Measurements from ENCODE around the gene ARHGEF38.

ARHGEF38 gene

GRCh38 chr4:105599932-105600655 is 47.7 kb downstream of the ARHGEF38 start:
- no peak overlapping the region for H4K91ac ChIP-seq (ENCODE audit: low read depth, low read length)
- H3K36me3 ChIP-seq (ENCODE audit: control insufficient read depth in 1 of 2, insufficient read depth in 2 of 2, low read length in 2 of 2): no peaks in the 10 kb centered on the region
- H4K12ac ChIP-seq (ENCODE audit: low read depth, low read length): no peak overlapping the region
- no peak overlapping the region for H3K27ac ChIP-seq (ENCODE audit: low read depth, low read length)
- WGBS (ENCODE audit: extremely low coverage, insufficient coverage, insufficient read length): no CpG with 5 or more reads among the region's 3 CpGs
- H2AK5ac ChIP-seq (ENCODE audit: low read length): no peak overlapping the region
- no peak overlapping the region for H2BK120ac ChIP-seq (ENCODE audit: insufficient read depth, low read length, poor library complexity)
- no peak overlapping the region for H3K4ac ChIP-seq (ENCODE audit: low read depth, low read length)
- H2BK5ac ChIP-seq (ENCODE audit: low read depth, low read length, poor library complexity): no peak overlapping the region
- H2BK12ac ChIP-seq (ENCODE audit: low read length): no peak overlapping the region
- H3K9ac ChIP-seq (ENCODE audit: low read length): no peak overlapping the region
- no peak overlapping the region for H3K14ac ChIP-seq (ENCODE audit: low read length)
- H3K9me3 ChIP-seq (ENCODE audit: insufficient read depth, low read depth, low read length): no peaks in the 10 kb centered on the region
- no peaks in the 10 kb centered on the region for H3K27me3 ChIP-seq (ENCODE audit: insufficient read depth, low read length)
- no peak overlapping the region for H3K23ac ChIP-seq (ENCODE audit: low read length)
- no peaks in the 10 kb centered on the region for H3K79me2 ChIP-seq (ENCODE audit: control insufficient read depth, insufficient read depth, low read length, poor library complexity)
- no peak overlapping the region for H2AFZ ChIP-seq (ENCODE audit: insufficient read depth, low read length, poor library complexity)
- DNase-seq: no peak
- no peaks in the 10 kb centered on the region for H3K79me1 ChIP-seq (ENCODE audit: low read length)
- H3K4me3 ChIP-seq (ENCODE audit: low read depth, low read length): no peak overlapping the region
- no peak overlapping the region for H4K8ac ChIP-seq (ENCODE audit: low read depth, low read length)
- no peak overlapping the region for H3K4me2 ChIP-seq (ENCODE audit: low read length)
- no peaks in the 10 kb centered on the region for H3K4me1 ChIP-seq (ENCODE audit: control insufficient read depth in 1 of 2, insufficient read depth in 2 of 2, low read length in 2 of 2)
- H3K18ac ChIP-seq (ENCODE audit: low read length): no peak overlapping the region

DNA sequence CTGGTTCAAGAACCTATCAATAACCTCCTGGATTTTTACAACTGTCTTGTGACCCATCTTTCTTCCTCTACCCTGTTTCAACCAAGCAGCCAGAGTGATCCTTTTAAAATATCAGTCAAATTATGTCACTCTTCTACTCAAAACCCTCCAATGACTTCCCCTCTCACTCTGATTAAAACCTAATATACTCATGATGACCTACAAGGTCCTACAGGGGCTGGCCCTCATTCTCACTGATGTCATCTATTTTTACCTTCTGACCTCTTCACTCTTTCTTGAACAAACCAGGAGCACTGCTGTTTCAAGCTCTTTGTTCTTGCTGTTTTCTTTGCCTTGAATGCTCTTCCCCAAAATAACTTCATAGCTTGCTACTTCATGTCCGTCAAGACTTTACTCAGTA is 48.5 kb downstream of the ARHGEF38 start:
- Histone ChIP-seq H3K18ac (ENCODE audit: low read length) (no peak overlapping the region), H3K4me3 (ENCODE audit: low read depth, low read length) (no peak overlapping the region), H3K4me2 (ENCODE audit: low read length) (no peak overlapping the region), H3K4me1 (ENCODE audit: control insufficient read depth in 1 of 2, insufficient read depth in 2 of 2, low read length in 2 of 2) (peaks cover 0 to 2% of the 10 kb centered on the region in 2 experiments), H4K91ac (ENCODE audit: low read depth, low read length) (no peak overlapping the region), H3K79me1 (ENCODE audit: low read length) (no peaks in the 10 kb centered on the region), H3K14ac (ENCODE audit: low read length) (no peak overlapping the region), H3K36me3 (ENCODE audit: control insufficient read depth in 1 of 2, insufficient read depth in 2 of 2, low read length in 2 of 2) (no peaks in the 10 kb centered on the region), H4K12ac (ENCODE audit: low read depth, low read length) (no peak overlapping the region), H3K23ac (ENCODE audit: low read length) (no peak overlapping the region), H2BK12ac (ENCODE audit: low read length) (no peak overlapping the region), H3K79me2 (ENCODE audit: control insufficient read depth, insufficient read depth, low read length, poor library complexity) (no peaks in the 10 kb centered on the region), H2BK120ac (ENCODE audit: insufficient read depth, low read length, poor library complexity) (no peak overlapping the region), H3K27ac (ENCODE audit: low read depth, low read length) (no peak overlapping the region), H3K9ac (ENCODE audit: low read length) (no peak overlapping the region), H3K27me3 (ENCODE audit: insufficient read depth, low read length) (no peaks in the 10 kb centered on the region), H2AFZ (ENCODE audit: insufficient read depth, low read length, poor library complexity) (no peak overlapping the region), H2AK5ac (ENCODE audit: low read length) (no peak overlapping the region), H3K9me3 (ENCODE audit: insufficient read depth, low read depth, low read length) (no peaks in the 10 kb centered on the region), H2BK5ac (ENCODE audit: low read depth, low read length, poor library complexity) (no peak overlapping the region), H4K8ac (ENCODE audit: low read depth, low read length) (no peak overlapping the region), H3K4ac (ENCODE audit: low read depth, low read length) (no peak overlapping the region)
- DNase-seq: no peak
- no CpG with 5 or more reads among the region's 1 CpG for WGBS (ENCODE audit: extremely low coverage, insufficient coverage, insufficient read length)

- DNase-seq: no peak
- Histone ChIP-seq H3K14ac (ENCODE audit: low read length) (no peak overlapping the region), H3K4me1 (ENCODE audit: control insufficient read depth in 1 of 2, insufficient read depth in 2 of 2, low read length in 2 of 2) (peaks cover 0 to 2% of the 10 kb centered on the region in 2 experiments), H3K27me3 (ENCODE audit: insufficient read depth, low read length) (no peaks in the 10 kb centered on the region), H4K91ac (ENCODE audit: low read depth, low read length) (no peak overlapping the region), H2BK12ac (ENCODE audit: low read length) (no peak overlapping the region), H3K4me3 (ENCODE audit: low read depth, low read length) (no peak overlapping the region), H3K9me3 (ENCODE audit: insufficient read depth, low read depth, low read length) (no peaks in the 10 kb centered on the region), H3K27ac (ENCODE audit: low read depth, low read length) (no peak overlapping the region), H3K36me3 (ENCODE audit: control insufficient read depth in 1 of 2, insufficient read depth in 2 of 2, low read length in 2 of 2) (no peaks in the 10 kb centered on the region), H3K79me1 (ENCODE audit: low read length) (no peaks in the 10 kb centered on the region), H2AK5ac (ENCODE audit: low read length) (no peak overlapping the region), H3K4ac (ENCODE audit: low read depth, low read length) (no peak overlapping the region), H4K8ac (ENCODE audit: low read depth, low read length) (no peak overlapping the region), H3K79me2 (ENCODE audit: control insufficient read depth, insufficient read depth, low read length, poor library complexity) (no peaks in the 10 kb centered on the region), H3K18ac (ENCODE audit: low read length) (no peak overlapping the region), H2AFZ (ENCODE audit: insufficient read depth, low read length, poor library complexity) (no peak overlapping the region), H3K9ac (ENCODE audit: low read length) (no peak overlapping the region), H2BK5ac (ENCODE audit: low read depth, low read length, poor library complexity) (no peak overlapping the region), H2BK120ac (ENCODE audit: insufficient read depth, low read length, poor library complexity) (no peak overlapping the region), H3K4me2 (ENCODE audit: low read length) (no peak overlapping the region), H4K12ac (ENCODE audit: low read depth, low read length) (no peak overlapping the region), H3K23ac (ENCODE audit: low read length) (no peak overlapping the region)
- no CpG with 5 or more reads among the region's 1 CpG for WGBS (ENCODE audit: extremely low coverage, insufficient coverage, insufficient read length)
Observed at GRCh38 chr4:105601406-105601805, 49.0 kb downstream of the ARHGEF38 start.

- no peaks in the 10 kb centered on the region for H3K9me3 ChIP-seq (ENCODE audit: insufficient read depth, low read depth, low read length)
- H3K27ac ChIP-seq (ENCODE audit: low read depth, low read length): no peak overlapping the region
- H3K79me1 ChIP-seq (ENCODE audit: low read length): no peaks in the 10 kb centered on the region
- H3K9ac ChIP-seq (ENCODE audit: low read length): no peak overlapping the region
- H2AK5ac ChIP-seq (ENCODE audit: low read length): no peak overlapping the region
- peak in 1 of 2 donors; percentile 61 for DNase-seq
- no CpG with 5 or more reads among the region's 1 CpG for WGBS (ENCODE audit: extremely low coverage, insufficient coverage, insufficient read length)
- H3K23ac ChIP-seq (ENCODE audit: low read length): no peak overlapping the region
- no peak overlapping the region for H3K4me3 ChIP-seq (ENCODE audit: low read depth, low read length)
- H3K4me2 ChIP-seq (ENCODE audit: low read length): no peak overlapping the region
- no peak overlapping the region for H2BK5ac ChIP-seq (ENCODE audit: low read depth, low read length, poor library complexity)
- H2BK120ac ChIP-seq (ENCODE audit: insufficient read depth, low read length, poor library complexity): no peak overlapping the region
- H2BK12ac ChIP-seq (ENCODE audit: low read length): no peak overlapping the region
- H3K4me1 ChIP-seq (ENCODE audit: control insufficient read depth in 1 of 2, insufficient read depth in 2 of 2, low read length in 2 of 2): peaks cover 0 to 2% of the 10 kb centered on the region in 2 experiments
- H4K91ac ChIP-seq (ENCODE audit: low read depth, low read length): no peak overlapping the region
- H3K79me2 ChIP-seq (ENCODE audit: control insufficient read depth, insufficient read depth, low read length, poor library complexity): no peaks in the 10 kb centered on the region
- no peak overlapping the region for H4K8ac ChIP-seq (ENCODE audit: low read depth, low read length)
- no peak overlapping the region for H3K14ac ChIP-seq (ENCODE audit: low read length)
- no peak overlapping the region for H3K4ac ChIP-seq (ENCODE audit: low read depth, low read length)
- H2AFZ ChIP-seq (ENCODE audit: insufficient read depth, low read length, poor library complexity): no peak overlapping the region
- no peaks in the 10 kb centered on the region for H3K36me3 ChIP-seq (ENCODE audit: control insufficient read depth in 1 of 2, insufficient read depth in 2 of 2, low read length in 2 of 2)
- no peak overlapping the region for H3K18ac ChIP-seq (ENCODE audit: low read length)
- H3K27me3 ChIP-seq (ENCODE audit: insufficient read depth, low read length): no peaks in the 10 kb centered on the region
- H4K12ac ChIP-seq (ENCODE audit: low read depth, low read length): no peak overlapping the region
Observed at GRCh38 chr4:105603158-105603557, 50.7 kb downstream of the ARHGEF38 start.
